NCI-H526 treated with DMSO at 0.1 percent for 48 hours (cell line): Measurements from ENCODE around the gene HEATR5A.
A peak's percentile ranks its signal among the peaks of the same experiment; 100 is the strongest.
"Not testable (repeated sequence)": the region's sequence is repeated elsewhere in the genome, so short reads cannot be mapped to it uniquely, and the experiment has no call there.

Experiments used
- DNase-seq: peaks from one replicate; lab custom pipeline; 2025; lab: John Stamatoyannopoulos, UW

HEATR5A gene

DNA sequence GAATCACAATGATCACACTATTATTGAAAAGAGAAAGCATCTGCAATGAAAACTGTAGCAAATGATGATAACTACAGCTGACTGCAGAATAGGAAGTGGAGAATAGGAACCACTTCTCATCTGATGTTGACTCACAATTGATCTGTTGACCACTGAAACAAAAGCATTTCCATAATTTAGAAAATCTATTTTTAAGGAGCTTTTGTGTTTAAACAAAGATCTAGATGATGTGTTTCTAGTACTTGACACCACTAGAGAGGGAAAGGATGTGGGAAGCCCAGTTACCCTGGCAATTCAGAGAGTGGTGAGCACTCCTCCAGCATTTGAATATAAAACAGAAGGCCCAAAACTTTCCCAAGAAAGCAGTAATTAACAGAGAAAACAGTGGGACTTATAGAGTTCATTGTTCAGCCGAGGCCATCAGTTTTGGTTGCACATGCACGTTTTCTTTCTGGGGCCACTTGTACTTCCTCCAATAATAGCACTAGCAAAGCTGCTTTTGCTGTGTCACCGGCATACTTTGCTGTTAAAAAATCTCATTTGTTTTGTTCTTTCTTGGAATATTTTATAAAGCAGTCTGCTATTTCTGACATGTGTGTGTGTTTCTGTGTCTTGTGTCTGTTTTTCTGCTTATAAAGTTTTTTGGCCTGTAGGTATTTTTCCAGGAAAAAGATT lies 136.6 kb downstream of the HEATR5A start:
- no peak for DNase-seq

DNA sequence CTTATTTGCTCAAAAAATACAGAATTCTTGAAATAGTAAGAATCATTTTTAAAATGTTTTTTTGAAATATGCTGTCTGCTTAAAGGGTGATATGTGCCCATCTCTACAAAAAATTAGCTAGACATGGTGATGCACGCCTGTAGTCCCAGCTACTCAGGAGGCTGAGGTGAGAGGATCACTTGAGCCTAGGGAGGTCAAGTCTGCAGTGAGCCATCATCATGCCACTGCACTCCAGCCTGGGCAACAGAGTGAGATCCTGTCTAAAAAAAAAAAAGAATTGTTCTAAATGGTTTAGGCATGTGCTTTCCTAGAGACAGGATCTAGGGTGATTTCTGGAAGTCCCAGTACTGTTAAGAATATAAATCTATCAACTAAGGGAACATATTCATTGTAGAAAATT lies 137.2 kb downstream of the HEATR5A start:
- no peak for DNase-seq

DNA sequence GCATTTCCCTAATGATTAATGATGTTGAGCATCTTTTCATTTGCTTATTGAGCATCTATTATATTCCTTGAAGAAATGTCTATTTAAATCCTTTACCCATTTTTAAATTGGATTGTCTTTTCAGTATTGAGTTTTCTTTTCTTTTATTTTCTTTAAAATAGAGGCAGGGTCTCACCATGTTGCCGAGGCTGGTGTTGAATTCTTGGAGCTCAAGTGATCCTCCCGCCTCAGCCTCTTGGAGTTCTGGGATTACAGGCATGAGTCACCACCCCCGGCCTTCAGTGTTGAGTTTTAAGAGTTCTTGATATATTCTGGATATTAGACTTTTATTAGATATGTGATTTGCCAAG lies 139.5 kb downstream of the HEATR5A start:
- no peak for DNase-seq

DNA sequence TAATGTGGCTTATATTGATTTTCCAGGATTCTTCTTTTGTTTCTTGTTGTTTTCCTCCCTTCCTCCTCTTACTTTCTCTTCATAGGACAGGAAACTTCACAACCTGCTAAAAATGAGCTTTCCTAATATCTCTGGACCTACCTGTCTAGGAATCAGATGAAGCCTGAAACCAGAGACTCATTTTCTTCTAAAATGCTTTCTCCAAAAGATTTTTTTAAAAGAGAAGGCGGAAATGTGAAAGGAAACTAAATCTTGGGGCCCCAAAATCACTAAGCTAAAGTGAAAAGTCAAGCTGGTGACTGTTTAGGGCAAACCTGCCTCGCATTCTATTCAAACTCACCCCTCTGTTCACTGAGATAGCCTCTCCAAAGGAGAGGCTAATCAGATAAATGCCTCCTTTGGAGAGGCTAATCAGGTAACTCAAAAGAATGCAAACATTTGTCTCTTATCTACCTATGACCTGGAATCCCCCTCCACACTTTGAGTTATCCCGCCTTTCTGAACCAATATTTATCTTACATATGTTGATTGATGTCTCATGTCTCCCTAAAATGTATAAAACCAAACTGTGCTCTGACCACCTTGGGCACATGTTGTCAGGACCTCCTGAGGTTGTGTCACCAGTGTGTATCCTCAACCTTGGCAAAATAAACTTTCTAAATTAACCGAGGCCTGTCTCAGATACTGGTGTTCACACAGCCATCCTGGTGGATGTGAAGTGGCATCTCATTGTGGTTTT lies 140.0 kb downstream of the HEATR5A start:
- DNase-seq, result no peak

DNA sequence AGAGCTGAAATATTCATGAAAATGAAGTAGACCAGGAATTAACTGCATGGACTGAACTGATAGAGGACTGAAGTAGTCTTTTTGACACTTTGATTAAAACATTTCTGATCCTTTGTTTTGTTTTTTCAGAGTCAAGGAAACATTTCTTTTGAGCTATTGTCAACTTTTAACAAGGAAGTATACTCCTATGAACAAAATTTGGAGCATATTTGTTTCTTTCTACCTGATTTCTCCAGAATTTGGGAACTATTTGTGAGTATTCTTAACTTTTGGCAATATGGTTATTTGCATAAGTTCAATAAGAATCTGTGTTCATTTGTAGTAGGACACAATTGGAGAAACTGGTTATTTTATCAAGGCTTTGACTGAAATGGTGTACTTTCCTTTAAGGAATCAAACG lies 141.5 kb downstream of the HEATR5A start:
- no peak for DNase-seq

DNA sequence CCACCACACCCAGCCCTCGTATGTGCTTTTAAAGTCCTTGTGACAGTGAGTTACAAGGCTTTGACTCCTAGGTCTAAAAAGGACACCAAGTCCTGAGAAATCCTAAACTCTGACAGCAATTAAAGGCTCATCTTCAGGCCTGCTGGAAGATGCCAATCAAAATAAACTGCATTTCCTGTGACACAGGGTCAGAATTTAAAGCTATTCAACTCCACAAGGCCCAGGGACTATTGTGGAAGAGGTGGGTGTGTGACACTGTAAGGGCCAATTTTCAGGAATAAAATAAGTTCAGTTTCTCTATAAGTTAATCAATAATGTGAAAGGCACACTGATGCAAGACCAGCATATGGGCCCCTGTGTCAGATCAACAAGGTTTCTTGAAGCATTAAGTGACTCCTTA lies 143.3 kb downstream of the HEATR5A start:
- no peak for DNase-seq

DNA sequence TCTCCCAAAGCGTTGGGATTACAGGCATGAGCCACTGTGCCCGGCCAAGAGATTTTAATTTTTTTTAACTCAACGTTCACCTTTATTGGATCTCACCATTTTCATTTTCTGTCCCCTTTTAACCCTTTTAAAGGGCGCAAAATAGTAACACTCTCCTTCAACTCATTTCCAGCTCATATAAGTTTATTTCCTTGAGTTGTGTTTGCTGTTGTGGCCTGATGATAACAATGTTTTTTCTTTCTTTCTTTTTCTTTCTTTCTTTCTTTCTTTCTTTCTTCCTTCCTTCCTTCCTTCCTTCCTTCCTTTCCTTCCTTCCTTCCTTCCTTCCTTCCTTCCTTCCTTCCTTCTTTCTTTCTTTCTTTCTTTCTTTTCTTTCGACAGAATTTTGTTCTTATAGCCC lies 143.9 kb downstream of the HEATR5A start:
- DNase-seq, result not testable (repeated sequence)

DNA sequence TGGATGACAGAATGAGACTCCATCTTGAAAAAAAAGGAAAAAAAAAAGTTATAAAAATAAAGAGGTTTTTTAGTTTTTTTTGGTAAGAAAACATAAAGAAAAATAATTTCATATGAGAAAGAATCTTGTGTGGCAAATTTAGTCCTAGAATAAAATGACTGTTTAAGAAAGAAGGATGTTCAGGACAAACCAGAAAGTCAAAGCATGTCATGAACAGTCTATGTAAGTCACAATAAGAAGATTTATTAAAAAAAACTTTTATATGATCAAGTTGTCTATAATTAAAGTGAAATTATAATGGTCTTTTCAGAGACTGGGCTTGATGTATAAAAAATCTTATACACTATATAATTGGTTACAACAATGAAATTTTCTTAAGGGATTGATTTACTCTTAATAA lies 144.6 kb downstream of the HEATR5A start:
- DNase-seq, result no peak

DNA sequence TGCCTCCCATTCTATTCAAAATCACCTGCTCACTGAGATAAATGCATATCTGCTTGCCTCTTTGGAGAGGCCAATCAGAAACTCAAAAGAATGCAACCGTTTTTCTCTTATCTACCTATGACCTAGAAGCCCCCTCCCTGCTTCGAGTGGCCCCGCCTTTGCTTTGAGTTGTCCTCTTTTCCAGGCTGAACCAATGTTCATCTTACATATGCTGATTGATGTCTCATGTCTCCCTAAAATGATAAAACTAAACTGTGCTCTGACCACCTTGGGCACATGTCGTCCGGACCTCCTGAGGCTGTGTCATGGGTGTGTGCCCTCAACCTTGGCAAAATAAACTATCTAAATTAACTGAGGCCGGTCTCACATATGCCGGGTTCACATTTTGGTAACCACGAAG lies 148.7 kb downstream of the HEATR5A start:
- no peak for DNase-seq

DNA sequence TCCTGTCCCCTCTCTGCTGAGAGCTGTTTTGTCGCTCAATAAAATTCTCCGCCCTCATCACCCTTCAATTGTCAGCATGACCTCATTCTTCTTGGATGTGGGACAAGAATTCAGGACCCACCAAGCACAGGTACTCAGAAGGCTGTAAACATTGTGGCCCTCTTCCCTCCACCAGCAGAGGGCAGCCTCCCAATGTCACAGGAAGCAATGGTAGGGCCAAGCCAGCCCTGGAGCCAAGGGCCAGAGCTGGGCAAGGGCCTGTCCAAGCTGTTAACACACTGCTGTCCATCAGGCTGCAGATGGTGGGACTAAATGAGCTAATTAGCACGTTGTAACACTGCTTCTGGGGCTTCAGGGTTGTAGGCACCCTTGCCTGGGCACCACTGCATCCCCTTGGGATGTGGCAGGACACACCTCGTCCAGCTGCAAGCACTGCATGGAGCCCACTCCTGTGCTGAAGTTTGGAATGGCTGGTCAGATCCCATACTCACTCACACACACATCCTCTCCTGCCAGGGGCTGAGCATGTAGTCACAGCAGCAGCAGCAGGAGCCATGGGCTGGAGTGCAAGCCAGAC lies 150.1 kb downstream of the HEATR5A start:
- DNase-seq, result no peak

DNA sequence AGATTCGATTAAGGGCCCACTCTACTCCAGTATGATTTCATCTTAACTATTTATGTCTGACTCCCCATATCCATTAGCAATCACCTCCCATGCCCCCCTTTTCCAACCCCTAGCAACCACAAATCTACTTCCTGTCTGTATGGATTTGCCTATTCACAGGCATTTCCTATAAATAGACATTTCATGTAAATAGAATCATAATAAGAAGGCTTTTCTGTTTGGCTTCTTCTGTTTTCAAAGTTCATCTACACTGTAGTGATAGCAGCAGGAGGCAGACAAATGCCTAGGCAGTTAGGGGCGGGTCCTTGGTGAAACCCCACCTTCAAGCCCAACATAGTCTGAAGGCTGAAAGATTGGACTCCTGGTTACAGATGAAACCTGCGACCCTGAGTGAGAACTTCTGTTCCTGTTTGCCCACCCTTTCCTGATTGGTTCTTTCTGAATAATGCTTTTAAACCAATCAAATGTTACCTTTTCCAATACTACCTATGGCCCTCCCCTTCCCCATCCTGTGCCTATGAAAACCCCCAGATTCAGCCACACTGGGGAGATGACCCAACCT lies 150.6 kb downstream of the HEATR5A start:
- no peak for DNase-seq

DNA sequence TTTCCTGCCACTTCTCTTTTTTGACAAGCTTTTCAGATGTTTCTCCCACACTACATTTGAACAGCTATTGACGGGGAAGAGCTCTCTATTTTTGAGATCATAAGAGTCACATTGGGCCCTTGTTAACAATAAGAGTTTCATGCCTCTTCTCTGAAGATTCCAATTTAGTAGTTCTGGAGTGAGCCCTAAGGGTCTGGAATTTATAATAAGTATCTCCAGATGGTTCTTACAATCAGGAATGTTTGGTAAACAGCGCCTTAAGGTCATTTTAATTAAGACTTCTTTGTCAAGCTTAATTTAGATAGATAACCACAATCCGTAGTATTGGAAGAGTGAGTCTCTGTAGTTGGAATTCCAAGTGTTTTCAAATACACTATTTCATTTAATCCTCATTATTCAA lies 152.1 kb downstream of the HEATR5A start:
- DNase-seq, result no peak

DNA sequence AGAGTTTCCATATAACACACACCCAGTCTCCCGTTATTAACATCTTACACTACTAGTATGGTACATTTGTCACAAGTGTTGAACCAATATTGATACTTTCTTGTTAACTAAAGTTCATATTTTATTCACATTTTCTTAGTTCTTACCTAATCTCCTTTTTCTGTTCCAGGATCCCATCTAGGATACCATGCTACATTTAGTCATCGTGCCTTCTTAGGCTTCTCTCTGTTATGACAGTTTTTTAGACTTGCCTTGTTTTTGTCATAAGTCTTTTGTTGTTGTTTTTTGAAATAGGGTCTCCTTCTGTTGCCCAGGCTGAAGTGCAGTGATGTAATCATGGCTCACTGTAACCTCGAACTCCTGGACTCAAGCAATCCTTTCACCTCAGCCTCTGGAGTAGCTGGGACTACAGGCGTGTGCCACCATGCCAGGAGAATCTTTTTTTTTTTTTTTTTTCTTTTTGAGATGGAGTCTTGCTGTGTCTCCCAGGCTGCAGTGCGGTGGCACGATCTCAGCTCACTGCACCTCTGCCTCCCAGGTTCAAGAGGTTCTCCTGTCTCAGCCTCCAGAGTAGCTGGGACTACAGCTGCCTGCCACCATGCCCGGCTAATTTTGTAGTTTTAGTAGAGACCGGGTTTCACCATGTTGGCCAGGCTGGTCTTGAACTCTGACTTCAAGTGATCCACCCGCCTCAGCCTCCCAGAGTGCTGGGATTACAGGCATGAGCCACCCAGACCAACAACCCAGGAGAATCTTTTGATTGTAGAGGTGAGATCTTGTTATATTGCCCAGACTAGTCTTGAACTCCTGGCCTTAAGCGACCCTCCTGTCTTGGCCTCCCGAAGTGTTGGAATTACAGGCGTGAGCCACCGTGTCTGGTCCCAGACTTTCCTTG lies 153.7 kb downstream of the HEATR5A start:
- no peak for DNase-seq

DNA sequence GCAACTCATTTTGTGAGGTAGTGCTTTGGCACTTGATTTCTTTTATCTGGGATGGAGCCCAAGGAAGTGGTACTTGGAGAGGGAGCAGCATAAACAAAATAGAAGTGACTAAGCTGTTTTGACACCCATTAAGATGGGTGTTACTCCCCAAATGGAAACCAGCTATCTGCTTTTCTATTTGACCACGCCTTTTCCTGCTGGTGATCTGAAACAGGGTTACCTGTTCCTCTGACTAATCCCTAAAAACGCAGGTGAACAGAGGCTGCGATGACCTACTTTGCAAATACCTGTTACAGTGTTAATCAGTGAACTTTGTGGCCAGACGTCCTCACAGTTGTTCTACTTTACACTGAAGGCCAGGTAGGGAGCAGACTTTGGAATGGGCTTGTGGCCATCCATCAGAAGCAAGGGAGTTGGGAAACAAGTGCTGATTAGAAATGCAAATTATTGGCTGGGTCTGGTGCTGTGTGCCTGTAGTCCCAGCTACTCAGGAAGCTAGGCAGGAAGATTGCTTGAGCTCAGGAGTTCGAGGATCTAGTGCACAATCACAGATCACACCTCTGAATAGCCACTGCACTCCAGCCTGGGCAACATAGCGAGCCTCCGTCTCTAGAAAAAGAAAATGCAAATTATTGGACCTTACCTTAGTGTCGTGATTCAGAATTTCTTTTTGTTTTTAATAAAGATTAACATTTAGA lies 154.5 kb downstream of the HEATR5A start:
- peak; percentile 8 for DNase-seq

DNA sequence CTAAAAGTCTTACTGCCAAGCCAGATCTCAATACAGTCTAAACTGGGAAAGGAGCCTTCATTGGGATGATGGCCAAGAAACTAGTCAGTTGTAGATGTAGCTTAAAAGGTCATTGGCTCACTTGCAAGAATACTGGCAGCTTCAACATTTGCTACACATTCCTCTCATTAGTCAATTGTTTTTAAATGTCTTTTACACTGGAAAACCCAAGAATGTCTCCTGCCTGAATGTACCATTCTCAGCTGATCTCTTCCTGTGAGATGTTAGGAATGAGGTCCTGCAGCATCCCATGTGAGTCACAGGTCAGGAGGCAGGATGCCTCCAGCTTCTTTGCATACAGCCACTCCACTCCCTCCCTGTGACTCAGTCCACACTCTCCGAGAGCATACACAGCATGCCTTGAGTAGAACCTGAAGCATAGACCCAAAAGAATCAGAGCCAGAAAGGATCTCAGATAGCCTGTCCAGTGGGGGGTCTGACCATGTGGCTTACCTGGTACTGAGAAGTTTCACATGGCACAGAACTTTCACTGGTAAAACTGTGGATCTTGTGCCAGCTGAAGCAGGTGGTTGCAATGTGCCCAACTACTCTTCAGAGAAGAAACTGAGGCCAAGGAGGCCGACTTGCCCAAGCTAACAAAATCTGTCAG lies 156.7 kb downstream of the HEATR5A start:
- no peak for DNase-seq

DNA sequence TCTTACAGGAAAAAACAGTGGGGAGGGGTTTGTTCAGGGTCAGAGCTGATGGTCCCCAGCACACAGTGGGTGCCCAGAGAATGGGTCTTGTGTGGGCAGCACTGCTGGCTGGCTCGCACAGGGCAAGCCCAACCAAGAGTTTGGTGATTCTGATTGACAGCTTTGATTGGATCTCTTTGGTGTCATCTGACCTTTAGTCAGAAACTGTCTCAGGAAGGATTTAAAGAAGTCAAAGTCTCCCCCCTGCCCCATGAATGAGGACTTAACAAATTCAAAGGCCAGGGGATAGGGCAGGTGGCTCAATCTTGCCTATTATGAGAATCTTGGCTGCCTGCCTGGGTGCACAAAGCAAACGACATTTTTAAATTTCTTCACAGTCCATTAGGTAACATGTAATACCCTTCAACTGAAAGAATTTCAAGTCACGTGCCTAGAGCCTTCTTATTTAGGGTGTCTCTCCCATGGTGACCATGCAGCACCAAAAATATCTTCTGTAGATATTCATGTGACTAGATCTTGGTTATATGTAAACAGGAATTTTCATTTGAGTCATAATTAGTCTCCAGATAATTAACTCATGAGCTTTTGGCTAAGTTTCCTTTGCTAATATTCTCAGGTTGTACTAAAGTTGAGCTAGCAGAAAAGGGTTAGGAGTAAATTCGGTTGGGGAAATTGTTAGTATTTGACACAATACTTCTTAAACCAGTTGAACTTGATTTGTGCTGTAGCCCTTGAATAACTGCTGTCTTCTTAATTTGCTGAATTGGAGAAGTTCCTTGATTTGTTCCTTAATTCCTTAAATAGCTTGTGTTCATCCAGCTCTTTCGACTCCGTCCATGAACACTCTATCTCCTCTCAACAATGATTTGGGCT lies 158.3 kb downstream of the HEATR5A start:
- DNase-seq, result no peak

DNA sequence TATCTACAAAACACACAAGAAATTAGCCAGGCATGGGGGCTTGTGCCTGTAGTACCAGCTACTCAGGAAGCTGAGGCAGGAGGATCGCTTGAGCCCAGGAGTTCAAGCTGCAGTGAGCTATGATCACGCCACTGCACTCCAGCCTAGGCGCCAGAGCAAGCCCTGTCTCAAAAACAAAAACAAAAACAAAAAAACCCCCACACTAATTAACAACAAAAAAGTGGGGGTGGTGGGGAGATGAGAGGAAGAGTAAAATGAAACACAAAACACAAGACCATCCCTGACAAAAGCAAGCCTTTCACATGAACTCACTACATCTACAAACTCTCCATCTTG lies 158.9 kb downstream of the HEATR5A start:
- no peak for DNase-seq

DNA sequence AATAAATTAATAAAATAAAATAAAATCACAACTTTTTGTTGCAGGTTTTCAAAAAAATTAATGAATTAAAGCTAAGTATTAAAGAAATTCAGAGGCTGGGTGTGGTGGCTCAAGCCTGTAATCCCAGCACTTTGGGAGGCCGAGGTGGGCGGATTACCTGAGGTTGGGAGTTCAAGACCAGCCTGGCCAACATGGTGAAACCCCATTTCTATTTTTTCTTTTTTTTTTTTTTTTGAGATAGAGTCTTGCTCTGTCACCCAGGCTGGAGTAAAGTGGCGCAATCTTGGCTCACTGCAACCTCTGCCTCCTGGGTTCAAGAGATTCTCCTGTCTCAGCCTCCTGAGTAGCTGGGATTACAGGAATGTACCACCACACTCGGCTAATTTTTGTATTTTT lies 161.3 kb downstream of the HEATR5A start:
- DNase-seq, result not testable (repeated sequence)

DNA sequence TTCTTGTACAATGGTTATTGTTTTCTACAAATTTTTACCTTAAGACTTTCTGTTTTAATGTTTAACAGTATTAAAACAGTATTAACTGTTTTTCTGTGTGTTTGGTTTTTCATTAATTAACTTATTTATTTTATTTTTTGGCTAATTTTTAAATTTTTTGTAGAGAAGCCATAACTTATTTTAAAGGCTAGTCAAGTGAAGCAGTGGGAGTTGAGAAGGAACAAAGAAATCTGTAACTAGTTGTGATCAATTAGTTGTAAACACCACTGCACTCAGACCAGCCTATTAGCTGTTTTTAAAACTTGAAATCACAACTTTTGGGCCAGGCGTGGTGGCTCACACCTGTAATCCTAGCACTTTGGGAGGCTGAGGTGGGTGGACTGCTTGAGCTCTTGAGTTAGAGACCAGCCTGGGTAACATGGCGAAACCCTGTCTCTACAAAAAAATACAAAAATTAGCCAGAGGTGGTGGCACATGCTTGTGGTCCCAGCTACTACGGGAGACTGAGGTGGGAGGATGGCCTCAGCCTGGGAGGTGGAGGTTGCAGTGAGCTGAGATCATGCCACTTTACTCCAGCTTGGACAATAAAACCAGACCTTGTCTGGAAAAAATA lies 161.8 kb downstream of the HEATR5A start:
- DNase-seq, result no peak
